ENCODE data around the gene PRKAG2.

DNA sequence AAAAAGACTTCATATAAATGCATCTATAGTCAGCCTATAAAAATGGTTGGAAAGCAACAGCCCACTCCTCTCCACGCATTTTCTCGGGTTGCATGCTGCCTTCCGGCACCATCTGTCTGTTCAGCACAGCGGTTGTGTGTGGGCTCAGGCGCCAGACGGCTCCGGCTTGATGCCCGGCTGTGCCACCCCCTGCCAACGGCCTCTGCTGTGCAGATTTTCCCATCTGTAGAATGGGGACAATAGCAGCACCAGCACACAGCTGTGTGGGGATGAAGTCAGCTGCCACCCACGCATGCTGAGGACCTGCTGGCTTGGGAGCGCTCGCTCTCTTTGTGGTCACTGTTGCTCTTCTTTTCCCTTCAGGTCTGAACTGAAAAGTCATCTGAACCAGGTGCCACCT is 19.5 kb downstream of the PRKAG2 start:
- TF ChIP-seq, protein P1, sequence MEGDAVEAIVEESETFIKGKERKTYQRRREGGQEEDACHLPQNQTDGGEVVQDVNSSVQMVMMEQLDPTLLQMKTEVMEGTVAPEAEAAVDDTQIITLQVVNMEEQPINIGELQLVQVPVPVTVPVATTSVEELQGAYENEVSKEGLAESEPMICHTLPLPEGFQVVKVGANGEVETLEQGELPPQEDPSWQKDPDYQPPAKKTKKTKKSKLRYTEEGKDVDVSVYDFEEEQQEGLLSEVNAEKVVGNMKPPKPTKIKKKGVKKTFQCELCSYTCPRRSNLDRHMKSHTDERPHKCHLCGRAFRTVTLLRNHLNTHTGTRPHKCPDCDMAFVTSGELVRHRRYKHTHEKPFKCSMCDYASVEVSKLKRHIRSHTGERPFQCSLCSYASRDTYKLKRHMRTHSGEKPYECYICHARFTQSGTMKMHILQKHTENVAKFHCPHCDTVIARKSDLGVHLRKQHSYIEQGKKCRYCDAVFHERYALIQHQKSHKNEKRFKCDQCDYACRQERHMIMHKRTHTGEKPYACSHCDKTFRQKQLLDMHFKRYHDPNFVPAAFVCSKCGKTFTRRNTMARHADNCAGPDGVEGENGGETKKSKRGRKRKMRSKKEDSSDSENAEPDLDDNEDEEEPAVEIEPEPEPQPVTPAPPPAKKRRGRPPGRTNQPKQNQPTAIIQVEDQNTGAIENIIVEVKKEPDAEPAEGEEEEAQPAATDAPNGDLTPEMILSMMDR (IDR thresholded peaks at IDR 0.05) = no peak
- no peak for TF ChIP-seq POLR2A (IDR thresholded peaks at IDR 0.05)

All from lower leg skin (tissue), 3 donors.